Mesenchymal stem cell (in vitro differentiated cells and primary cell): ENCODE data around the gene OR52B6.
A peak's percentile ranks its signal among the peaks of the same experiment; 100 is the strongest.

Experiments
- DNase-seq: peaks from one replicate; pipeline ENCODE4 v3.0.0-alpha.2; 2013
- H2AFZ ChIP-seq: one replicate; pipeline ENCODE4 v1.6.1; 2013; ENCODE audit warnings: low read depth, mild to moderate bottlenecking, control low read depth, inconsistent platforms, low read length, moderate library complexity
- H2AK5ac ChIP-seq: 2 replicates; pipeline ENCODE4 v1.6.1; 2013; ENCODE audit warnings: low read length, moderate library complexity, mild to moderate bottlenecking, inconsistent platforms; ENCODE audit not compliant: severe bottlenecking
- H2BK120ac ChIP-seq: one replicate; pipeline ENCODE4 v1.6.1; 2013; ENCODE audit warnings: low read depth, mild to moderate bottlenecking, inconsistent platforms, low read length, moderate library complexity
- H2BK12ac ChIP-seq, 2 experiments: one replicate each; pipeline ENCODE4 v1.6.1; 2013; ENCODE audit warnings: inconsistent platforms in 2 of 2, low read length in 2 of 2, mild to moderate bottlenecking in 2 of 2, moderate library complexity in 2 of 2, control low read depth in 1 of 2
- H2BK15ac ChIP-seq: one replicate; pipeline ENCODE4 v1.6.1; 2013; ENCODE audit warnings: mild to moderate bottlenecking, low read depth, inconsistent platforms; ENCODE audit not compliant: poor library complexity, severe bottlenecking
- H2BK5ac ChIP-seq: 2 replicates; pipeline ENCODE4 v1.6.1; 2013; ENCODE audit warnings: low read depth, mild to moderate bottlenecking, low read length, control low read depth, inconsistent platforms; ENCODE audit not compliant: poor library complexity, severe bottlenecking
- H3K14ac ChIP-seq, 2 experiments: one replicate each; pipeline ENCODE4 v1.6.1; 2013; ENCODE audit warnings: inconsistent platforms in 2 of 2, low read length in 2 of 2, control low read depth in 1 of 2, mild to moderate bottlenecking in 1 of 2, moderate library complexity in 1 of 2
- H3K18ac ChIP-seq, 2 experiments: one replicate each; pipeline ENCODE4 v1.6.1; 2013; ENCODE audit warnings: inconsistent platforms in 2 of 2, low read length in 2 of 2, control low read depth in 1 of 2, low read depth in 1 of 2, mild to moderate bottlenecking in 1 of 2
- H3K23ac ChIP-seq, 2 experiments: one replicate each; pipeline ENCODE4 v1.6.1; 2013; ENCODE audit warnings: inconsistent platforms in 2 of 2, low read length in 2 of 2, mild to moderate bottlenecking in 2 of 2, moderate library complexity in 2 of 2, control low read depth in 1 of 2
- H3K27ac ChIP-seq: 2 replicates; pipeline ENCODE4 v1.5.1; 2013; ENCODE audit warnings: mild to moderate bottlenecking, moderate library complexity, low read length, control low read depth, inconsistent platforms; ENCODE audit not compliant: poor library complexity, severe bottlenecking
- H3K27me3 ChIP-seq, 2 experiments: 2 replicates each; pipeline versions ENCODE4 v1.6.1 to v1.7.0; 2013; ENCODE audit warnings: low read length in 2 of 2, mild to moderate bottlenecking in 2 of 2, moderate library complexity in 2 of 2, control low read depth in 1 of 2, inconsistent platforms in 1 of 2; ENCODE audit not compliant: control insufficient read depth in 1 of 2, insufficient read depth in 1 of 2
- H3K36me3 ChIP-seq, 2 experiments: 2 replicates each; pipeline versions ENCODE4 v1.6.1 to v1.7.0; 2013; ENCODE audit warnings: low read length in 2 of 2, control low read depth in 1 of 2, inconsistent platforms in 1 of 2, low read depth in 1 of 2, mild to moderate bottlenecking in 1 of 2; ENCODE audit not compliant: insufficient read depth in 2 of 2, control insufficient read depth in 1 of 2
- H3K4ac ChIP-seq, 2 experiments: one replicate each; pipeline ENCODE4 v1.6.1; 2013; ENCODE audit warnings: inconsistent platforms in 2 of 2, low read length in 2 of 2, mild to moderate bottlenecking in 2 of 2, moderate library complexity in 2 of 2, control low read depth in 1 of 2, low read depth in 1 of 2
- H3K4me1 ChIP-seq: 2 replicates; pipeline ENCODE4 v1.6.1; 2013; ENCODE audit warnings: low read depth, low read length, control low read depth; ENCODE audit not compliant: control insufficient read depth, insufficient read depth
- H3K4me2 ChIP-seq: 2 replicates; pipeline ENCODE4 v1.6.1; 2013; ENCODE audit warnings: low read length, mild to moderate bottlenecking, inconsistent platforms; ENCODE audit not compliant: poor library complexity, severe bottlenecking
- H3K4me3 ChIP-seq, 2 experiments: 2 replicates each; pipeline versions ENCODE4 v1.5.1 to v1.7.0; 2013; ENCODE audit warnings: low read length in 2 of 2, mild to moderate bottlenecking in 2 of 2, control low read depth in 1 of 2, low read depth in 1 of 2; ENCODE audit not compliant: insufficient read depth in 1 of 2
- H3K79me1 ChIP-seq: replicated peaks from 2 replicates; pipeline ENCODE4 v1.6.1; 2013; ENCODE audit warnings: mild to moderate bottlenecking, control low read depth, low read length, inconsistent platforms; ENCODE audit not compliant: poor library complexity, severe bottlenecking
- H3K9ac ChIP-seq: 2 replicates; pipeline ENCODE4 v1.7.0; 2013; ENCODE audit warnings: mild to moderate bottlenecking, low read length, moderate library complexity
- H3K9me3 ChIP-seq: 2 replicates; pipeline ENCODE4 v1.7.0; 2013; ENCODE audit warnings: mild to moderate bottlenecking, low read length; ENCODE audit not compliant: control insufficient read depth
- H4K8ac ChIP-seq: one replicate; pipeline ENCODE4 v1.6.1; 2013; ENCODE audit warnings: inconsistent platforms, mild to moderate bottlenecking, low read length, moderate library complexity
- H4K91ac ChIP-seq: one replicate; pipeline ENCODE4 v1.6.1; 2013; ENCODE audit warnings: mild to moderate bottlenecking, low read length, inconsistent platforms
- WGBS: methylation state at CpG from one replicate; pipeline ENCODE4 v1.1.7; 2013; ENCODE audit warnings: mixed read lengths; 5-methylcytosine and 5-hydroxymethylcytosine counted together

The OR52B6 gene

DNA sequence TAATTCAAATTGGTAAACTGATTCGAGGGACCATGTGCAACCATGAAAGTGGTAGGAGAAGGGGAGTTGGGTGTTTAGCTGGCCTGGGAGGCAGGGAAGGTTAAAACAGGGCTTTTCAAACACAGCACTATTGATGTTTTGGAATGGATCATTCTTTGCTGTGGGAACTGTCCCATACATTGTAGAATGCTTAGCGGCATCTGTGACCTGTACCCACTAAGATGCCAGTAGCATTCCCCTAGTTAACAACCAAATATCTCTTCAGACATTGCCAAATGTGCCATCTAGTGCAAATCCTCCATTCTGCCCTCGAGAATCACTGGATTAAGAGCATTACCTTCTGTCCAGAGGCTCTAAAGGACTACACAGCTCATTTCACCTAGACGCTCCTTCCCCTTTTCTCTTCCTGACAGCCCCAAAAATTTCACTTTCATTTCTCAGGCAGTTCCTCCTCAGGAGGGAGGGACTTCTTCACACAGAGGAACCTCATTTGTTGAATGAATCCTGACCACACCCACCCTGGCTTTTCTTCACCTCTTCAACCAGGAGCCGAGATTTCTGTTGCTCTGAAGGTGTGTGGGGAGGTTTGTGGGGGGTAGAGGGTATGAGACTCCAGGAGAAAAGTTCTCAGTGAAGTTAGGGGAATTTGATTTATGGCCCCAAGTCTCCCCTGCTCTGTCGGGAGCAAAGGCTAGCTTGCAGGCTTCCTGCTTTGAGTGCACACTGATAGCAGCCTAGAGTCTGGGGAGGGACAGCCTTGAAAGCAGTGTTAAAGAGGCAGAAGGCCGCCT is 44.0 kb downstream of the OR52B6 start, which contains the start of gene TRIM34:
Gene TRIM34 (plus strand): TSS at position 513 of the 791 bp plus-strand sequence. CDS start 7,331 bp downstream, outside the sequence.
- Histone ChIP-seq H3K18ac (peak within 1 kb of the TSS; percentile 61 to 84), H3K9me3 (no peaks in the 10 kb centered on the region), H3K79me1 (no peaks in the 10 kb centered on the region), H2AK5ac (peak within 1 kb of the TSS; percentile 13), H3K4me1 (peaks cover 7% of the 10 kb centered on the region), H3K36me3 (no peaks in the 10 kb centered on the region), H3K27ac (no peak within 1 kb of the TSS), H3K9ac (peak within 1 kb of the TSS; percentile 95), H2BK120ac (no peak within 1 kb of the TSS), H4K91ac (peak within 1 kb of the TSS; percentile 30), H3K4me2 (peak within 1 kb of the TSS; percentile 62), H2BK15ac (no peak within 1 kb of the TSS), H3K14ac (peak within 1 kb of the TSS in 1 of 2 experiments; percentile 66), H3K4me3 (peak within 1 kb of the TSS; percentile 32 to 96), H2AFZ (peak within 1 kb of the TSS; percentile 80), H3K4ac (peak within 1 kb of the TSS; percentile 35 to 62), H3K23ac (no peak within 1 kb of the TSS), H2BK12ac (peak within 1 kb of the TSS in 1 of 2 experiments; percentile 33), H4K8ac (peak within 1 kb of the TSS; percentile 59), H2BK5ac (no peak within 1 kb of the TSS), H3K27me3 (no peaks in the 10 kb centered on the region)
- 43% methylated on average over 6 of the region's 7 CpGs for WGBS
- peak; percentile 85 for DNase-seq

DNA sequence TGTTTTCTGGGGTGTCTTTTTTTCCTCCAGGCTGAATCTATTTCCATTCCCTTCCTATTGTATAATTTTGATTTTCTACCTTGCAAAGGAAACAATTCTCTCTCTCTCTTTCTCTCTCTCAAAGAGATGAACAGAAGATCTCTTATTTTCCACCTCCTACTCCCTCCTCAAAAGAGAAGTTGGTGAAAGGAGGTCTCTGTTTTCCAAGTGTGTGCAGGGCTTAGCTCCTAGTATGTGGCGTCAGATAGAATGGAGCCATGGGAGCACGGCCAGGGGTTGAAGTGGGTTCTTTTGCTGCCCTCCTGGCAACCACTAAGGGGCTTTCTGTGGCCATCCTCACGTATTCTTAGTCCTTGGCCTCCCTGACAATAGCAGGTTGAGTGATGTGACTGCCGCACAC is 44.6 kb downstream of the OR52B6 start:
- Histone ChIP-seq H2AK5ac (peak overlapping the region; percentile 13), H3K4me3 (peak overlapping the region in 1 of 2 experiments; percentile 96), H2BK12ac (peak overlapping the region in 1 of 2 experiments; percentile 33), H3K9ac (peak overlapping the region; percentile 95), H3K79me1 (no peaks in the 10 kb centered on the region), H3K4me1 (peaks cover 5% of the 10 kb centered on the region), H2BK120ac (no peak overlapping the region), H3K4me2 (peak overlapping the region; percentile 62), H3K36me3 (no peaks in the 10 kb centered on the region), H4K91ac (no peak overlapping the region), H3K27ac (no peak overlapping the region), H3K18ac (peak overlapping the region; percentile 47 to 50), H3K9me3 (no peaks in the 10 kb centered on the region), H3K27me3 (no peaks in the 10 kb centered on the region), H2BK5ac (no peak overlapping the region), H2AFZ (no peak overlapping the region), H3K14ac (peak overlapping the region in 1 of 2 experiments; percentile 55), H3K23ac (no peak overlapping the region), H2BK15ac (no peak overlapping the region), H3K4ac (peak overlapping the region; percentile 5 to 62), H4K8ac (peak overlapping the region; percentile 8)
- WGBS = 68% methylated on average over 4 of the region's 4 CpGs
- no peak for DNase-seq

DNA sequence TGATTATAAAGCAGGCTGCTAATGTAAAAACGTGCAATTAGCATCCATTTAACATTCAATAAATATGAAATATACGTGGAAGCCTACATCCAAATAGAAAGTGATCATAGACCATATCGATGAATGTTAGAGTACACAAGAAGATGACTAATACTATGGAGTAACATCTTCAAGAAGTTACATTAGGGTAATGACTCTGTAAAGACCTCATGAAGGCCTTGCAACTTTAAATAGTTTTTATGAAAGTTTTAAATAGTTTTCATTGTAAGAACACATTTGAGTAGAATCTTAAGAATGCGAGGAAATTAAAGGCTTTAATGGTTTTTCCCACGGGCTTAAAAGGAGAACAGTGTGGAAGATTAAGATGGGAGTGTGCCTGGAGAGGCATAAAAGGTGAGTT is 45.5 kb downstream of the OR52B6 start:
- Histone ChIP-seq H4K8ac (no peak overlapping the region), H2BK120ac (no peak overlapping the region), H3K18ac (no peak overlapping the region)

DNA sequence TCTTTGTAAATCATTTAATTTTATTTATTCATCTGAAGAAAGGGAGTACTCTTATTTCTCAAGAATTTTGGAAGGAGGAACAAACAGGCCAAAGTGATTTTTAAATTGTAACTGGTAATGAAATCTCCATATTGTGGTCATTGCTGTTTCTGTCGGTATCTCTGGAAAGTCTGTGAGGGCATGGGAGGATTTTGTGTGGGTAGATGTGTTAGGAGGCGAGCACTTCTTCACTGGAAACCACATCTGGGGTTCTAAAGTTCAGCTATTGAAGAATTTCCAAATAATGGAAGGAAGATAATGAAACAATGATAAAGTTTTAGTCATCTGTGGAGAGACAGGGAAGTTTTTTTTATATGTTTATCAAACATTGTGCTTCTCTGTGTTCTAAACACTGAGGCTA is 50.7 kb downstream of the OR52B6 start:
- Histone ChIP-seq H3K18ac (no peak overlapping the region), H2BK120ac (no peak overlapping the region), H3K27me3 (no peaks in the 10 kb centered on the region), H3K14ac (no peak overlapping the region), H3K9me3 (no peaks in the 10 kb centered on the region), H2BK15ac (no peak overlapping the region), H2AFZ (no peak overlapping the region), H4K91ac (no peak overlapping the region), H3K23ac (no peak overlapping the region), H3K4me3 (no peak overlapping the region), H3K27ac (no peak overlapping the region), H3K36me3 (peaks cover 0 to 30% of the 10 kb centered on the region in 2 experiments), H2BK12ac (no peak overlapping the region), H2AK5ac (no peak overlapping the region), H3K4ac (no peak overlapping the region), H3K4me1 (no peaks in the 10 kb centered on the region), H4K8ac (no peak overlapping the region), H2BK5ac (no peak overlapping the region), H3K4me2 (no peak overlapping the region), H3K79me1 (no peaks in the 10 kb centered on the region), H3K9ac (no peak overlapping the region)
- DNase-seq = no peak
- WGBS = 99% methylated on average over 2 of the region's 2 CpGs

More for the DNA sequence above, 45.5 kb downstream of the OR52B6 start:
- Histone ChIP-seq H2BK12ac (no peak overlapping the region), H3K9ac (no peak overlapping the region), H2AK5ac (no peak overlapping the region), H3K4me2 (no peak overlapping the region), H3K36me3 (no peaks in the 10 kb centered on the region), H3K23ac (no peak overlapping the region), H3K27ac (no peak overlapping the region), H2AFZ (no peak overlapping the region), H3K4me3 (peak overlapping the region in 1 of 2 experiments; percentile 96), H3K4ac (no peak overlapping the region), H3K14ac (no peak overlapping the region), H3K27me3 (no peaks in the 10 kb centered on the region), H3K9me3 (no peaks in the 10 kb centered on the region), H4K91ac (no peak overlapping the region), H2BK15ac (no peak overlapping the region), H3K4me1 (peaks cover 5% of the 10 kb centered on the region), H2BK5ac (no peak overlapping the region), H3K79me1 (no peaks in the 10 kb centered on the region)
- DNase-seq = peak; percentile 70
- 97% methylated on average over 2 of the region's 5 CpGs for WGBS
